Stimulated activated CD4-positive, alpha-beta T cell treated with anti-CD3 and anti-CD28 coated beads, Interleukin-2, amount 100 ng/mL, for 48 hours (primary cell): ENCODE results near the gene LRP2BP.
"Not testable (repeated sequence)": the region's sequence is repeated elsewhere in the genome, so short reads cannot be mapped to it uniquely, and the experiment has no call there.

Source experiments
- DNase-seq, 2 donors: peaks; one replicate each; pipeline ENCODE4 v3.0.0-alpha.2; 2020

The LRP2BP gene

GRCh38 chr4:185318679-185319078, 77.0 kb downstream of the LRP2BP start:
- no peak for DNase-seq

DNA sequence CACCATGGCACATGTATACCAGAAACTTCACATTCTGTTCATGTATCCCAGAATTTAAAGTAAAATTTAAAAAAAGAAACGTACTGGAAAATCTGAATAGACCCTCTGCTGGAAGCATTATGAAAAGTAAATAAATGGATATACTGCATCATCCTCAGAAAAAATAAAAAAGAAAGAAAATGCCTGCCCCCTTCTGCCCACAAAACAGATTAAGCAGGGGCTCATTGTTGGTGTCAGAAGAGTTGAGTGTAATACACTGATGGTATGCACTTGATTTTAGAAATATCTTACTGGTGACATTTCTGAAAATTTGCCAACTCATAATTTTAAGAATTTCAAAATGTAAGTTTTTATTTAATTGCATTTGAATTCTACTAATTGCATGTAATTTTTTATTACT, 77.8 kb downstream of the LRP2BP start:
- no peak for DNase-seq

DNA sequence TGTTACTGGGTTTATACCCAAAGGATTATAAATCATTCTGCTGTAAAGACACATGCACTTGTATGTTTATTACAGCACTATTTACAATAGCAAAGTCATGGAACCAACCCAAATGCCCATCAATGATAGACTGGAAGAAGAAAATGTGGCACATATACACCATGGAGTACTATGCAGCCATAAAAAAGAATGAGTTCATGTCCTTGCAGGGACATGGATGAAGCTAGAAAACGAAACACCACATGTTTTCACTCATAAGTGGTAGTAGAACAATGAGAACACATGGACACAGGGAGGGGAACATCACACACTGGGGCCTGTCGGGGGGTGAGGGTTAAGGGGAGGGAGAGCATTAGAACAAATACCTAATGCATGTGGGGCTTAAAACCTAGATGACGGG, 78.3 kb downstream of the LRP2BP start:
- not testable (repeated sequence) for DNase-seq
